ENCODE data around the gene FUNDC2. TPM values are rescaled to one million over a fixed set of nuclear protein-coding genes. Genes with fewer than 3 reads are reported as not detected.

Gene FUNDC2
- total and polyA plus RNA-seq, 2 donors (not counting 3 experiments of a cell fraction or from before 2014, with no cell fraction given), result 53.3 to 65.6 TPM

DNA sequence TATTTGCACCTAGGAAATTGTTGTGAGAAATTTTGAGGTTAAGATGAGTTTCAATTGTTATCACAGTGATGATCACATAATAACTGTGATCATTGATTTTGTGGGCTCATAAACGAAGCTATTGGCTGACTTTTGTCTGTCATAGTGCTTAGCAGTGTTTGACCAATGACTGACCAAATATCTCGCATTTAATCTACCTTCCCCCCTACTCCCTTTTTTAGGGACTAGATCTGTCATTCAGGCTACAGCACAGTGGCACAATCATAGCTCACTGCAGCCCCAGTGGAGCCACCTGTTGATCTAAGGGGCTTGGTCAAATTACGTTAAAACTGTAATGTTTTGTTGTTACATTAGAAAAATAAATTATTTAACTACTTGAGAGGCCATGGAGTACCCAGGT, 1.5 kb downstream of the FUNDC2 start:
- Histone ChIP-seq H3K4me3 (replicated peaks in 1 of 3; ENCODE audit: insufficient read depth in 1 of 3, low read depth in 1 of 3, low read length in 3 of 3) (peak overlapping the region in 1 of 3 experiments; percentile 96), H2AFZ (ENCODE audit: low read depth, low read length) (no peak overlapping the region), H4K20me1 (replicated peaks; ENCODE audit: control insufficient read depth, extremely low read depth, insufficient read depth, low read length) (no peaks in the 10 kb centered on the region), H3K9ac (replicated peaks; ENCODE audit: extremely low read depth, insufficient read depth, low read length) (peak overlapping the region; percentile 95), H3K27ac (ENCODE audit: insufficient read depth, low read depth, low read length) (no peak overlapping the region), H3K4me2 (ENCODE audit: insufficient read depth, low read length) (peak overlapping the region; percentile 91), H3K79me2 (ENCODE audit: control insufficient read depth, insufficient read depth, low read length) (peaks cover 10% of the 10 kb centered on the region), H3K9me1 (replicated peaks; ENCODE audit: control insufficient read depth, extremely low read depth, insufficient read depth, low read length) (no peaks in the 10 kb centered on the region), H3K36me3 (ENCODE audit: control insufficient read depth in 2 of 2, extremely low read depth in 1 of 2, insufficient read depth in 2 of 2, low read length in 2 of 2) (no peaks in the 10 kb centered on the region), H3K4me1 (ENCODE audit: control insufficient read depth, extremely low read depth, insufficient read depth, low read length) (no peaks in the 10 kb centered on the region), H3K27me3 (ENCODE audit: control insufficient read depth in 2 of 2, insufficient read depth in 2 of 2, low read length in 2 of 2) (no peaks in the 10 kb centered on the region), H3K9me3 (replicated peaks; ENCODE audit: control insufficient read depth, insufficient read depth, low read length) (no peaks in the 10 kb centered on the region)
- FAIRE-seq (no peak), DNase-seq (ENCODE audit: low read depth, low spot score) (peak; percentile 1)
- ChIA-PET POLR2A (no interaction called here), CTCF (interaction anchor here (1.0 kb wide), 1 partner anchor 21 kb away, joined by 3 read pairs; no protein-coding TSS in a partner anchor)
- dilution Hi-C loops (cut with MboI; ENCODE audit: extremely low pct_ligation_motif_present, low sequenced_read_pairs), result no loop called here
- intact Hi-C loops (cut with micrococcal nuclease), result loop anchor here (5.0 kb wide), 1 partner anchor 189 kb away; the partner anchor contains the start of gene VBP1
- no TSS peak for BruUV-seq (replicated peaks)
- TF ChIP-seq POLR2A (IDR thresholded peaks at IDR 0.05; ENCODE audit: low read depth, low read length) (no peak), JUN (IDR thresholded peaks at IDR 0.05; ENCODE audit: borderline replicate concordance, insufficient read depth, insufficient read length, low read depth) (no peak), CTCF (IDR thresholded peaks at IDR 0.05; ENCODE audit: extremely low read depth in 1 of 2, insufficient read depth in 1 of 2, low read depth in 1 of 2, low read length in 2 of 2) (no peak), EZH2 (IDR thresholded peaks at IDR 0.05; ENCODE audit: borderline replicate concordance, low read depth, low read length, severe bottlenecking) (no peak), FOS (IDR thresholded peaks at IDR 0.05; ENCODE audit: borderline replicate concordance, insufficient read depth, low read length) (no peak), MYC (IDR thresholded peaks at IDR 0.05; ENCODE audit: low read depth, low read length) (no peak)
- TF ChIP-seq, protein P1, sequence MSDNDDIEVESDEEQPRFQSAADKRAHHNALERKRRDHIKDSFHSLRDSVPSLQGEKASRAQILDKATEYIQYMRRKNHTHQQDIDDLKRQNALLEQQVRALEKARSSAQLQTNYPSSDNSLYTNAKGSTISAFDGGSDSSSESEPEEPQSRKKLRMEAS (IDR thresholded peaks at IDR 0.05; ENCODE audit: insufficient read depth, insufficient read length), result no peak

All from endothelial cell of umbilical vein (primary cell).